ENCODE results near the gene EGR1.

The EGR1 gene

GRCh38 chr5:138465261-138466124 is at the start of gene EGR1:
TSS of gene EGR1 (plus strand) at chr5:138465479. CDS start at chr5:138465762, 283 bp downstream.
- peak; percentile 85 to 93 for DNase-seq (ENCODE audit: low read depth in 2 of 2)

GRCh38 chr5:138418444-138418843 is 46.8 kb upstream of the EGR1 start:
- no peak for DNase-seq (ENCODE audit: low read depth in 2 of 2)

GRCh38 chr5:138425079-138425478 is 40.2 kb upstream of the EGR1 start:
- no peak for DNase-seq (ENCODE audit: low read depth in 2 of 2)

GRCh38 chr5:138435943-138436342 is 29.3 kb upstream of the EGR1 start:
- DNase-seq (ENCODE audit: low read depth in 2 of 2) = no peak

- DNase-seq (ENCODE audit: low read depth in 2 of 2) = no peak
Measured at GRCh38 chr5:138438003-138438723, 27.1 kb upstream of the EGR1 start.

GRCh38 chr5:138438724-138439476 is 26.4 kb upstream of the EGR1 start, which contains the start of gene REEP2:
TSS of gene REEP2 (plus strand) at chr5:138439057. CDS start at chr5:138439209, 152 bp downstream.
- DNase-seq (ENCODE audit: low read depth in 2 of 2) = peak; percentile 60 to 63

- DNase-seq (ENCODE audit: low read depth in 2 of 2) = no peak
Measured at GRCh38 chr5:138439477-138440158, 25.7 kb upstream of the EGR1 start.

- DNase-seq (ENCODE audit: low read depth in 2 of 2) = no peak
Measured at GRCh38 chr5:138440159-138441073, 24.9 kb upstream of the EGR1 start.

- no peak for DNase-seq (ENCODE audit: low read depth in 2 of 2)
Measured at GRCh38 chr5:138441221-138441620, 24.1 kb upstream of the EGR1 start.

GRCh38 chr5:138444078-138444773 is 21.1 kb upstream of the EGR1 start:
- DNase-seq (ENCODE audit: low read depth in 2 of 2) = no peak

GRCh38 chr5:138444774-138445546 is 20.3 kb upstream of the EGR1 start:
- DNase-seq (ENCODE audit: low read depth in 2 of 2) = no peak

- no peak for DNase-seq (ENCODE audit: low read depth in 2 of 2)
Measured at GRCh38 chr5:138445547-138446271, 19.6 kb upstream of the EGR1 start.

- no peak for DNase-seq (ENCODE audit: low read depth in 2 of 2)
Measured at GRCh38 chr5:138448070-138448469, 17.2 kb upstream of the EGR1 start.

GRCh38 chr5:138448481-138449398 is 16.5 kb upstream of the EGR1 start:
- no peak for DNase-seq (ENCODE audit: low read depth in 2 of 2)

- peak; percentile 77 to 83 for DNase-seq (ENCODE audit: low read depth in 2 of 2)
Measured at GRCh38 chr5:138449501-138450239, 15.6 kb upstream of the EGR1 start.

GRCh38 chr5:138450971-138451370 is 14.3 kb upstream of the EGR1 start:
- no peak for DNase-seq (ENCODE audit: low read depth in 2 of 2)

- DNase-seq (ENCODE audit: low read depth in 2 of 2) = no peak
Measured at GRCh38 chr5:138452720-138453119, 12.6 kb upstream of the EGR1 start.

All from stimulated activated CD8-positive, alpha-beta memory T cell treated with anti-CD3 and anti-CD28 coated beads, Interleukin-2, amount 100 ng/mL, for 48 hours (primary cell).